H1 (cell line): Measurements from ENCODE around the gene KTN1. TPM values are rescaled to one million over a fixed set of nuclear protein-coding genes. Genes with fewer than 3 reads are reported as not detected.

Source experiments
- CTCF ChIP-seq, 3 experiments: IDR thresholded peaks; 1 replicate in 2 of 3; 2 replicates in 1 of 3; pipeline versions ENCODE4 v1.5.1 to v1.6.1; 2011; ENCODE audit warnings: low read length in 3 of 3, mild to moderate bottlenecking in 3 of 3, inconsistent platforms in 2 of 3, low read depth in 1 of 3, moderate library complexity in 1 of 3; ENCODE audit not compliant: insufficient read depth in 1 of 3; ENCODE audit errors: control extremely low read depth in 1 of 3
- polyA plus RNA-seq, 7 experiments: library from polyadenylated mRNA; depleted of rRNA in 3 of 7; stranded (reverse) in 5 of 7; unstranded in 2 of 7; fragments of >200 nt in 5 of 7; fragments of 200-250 nt in 2 of 7; gene quantifications; 1 replicate in 5 of 7; 2 replicates in 1 of 7; 4 replicates in 1 of 7; pipeline versions ENCODE4 v1.2.1 to v1.2.3, GENCODE V29; 2011 to 2013; ENCODE audit warnings: missing spikeins in 2 of 7, mixed read lengths in 2 of 7
- total RNA-seq: library from RNA; stranded (reverse); fragmentation: NEBNext Ultra II Directional; extraction: Animal tissue kit (Norgen Biotek cat#: 25700); gene quantifications from 2 replicates; pipeline ENCODE4 v1.2.1, GENCODE V29; 2021

Gene KTN1
- total and polyA plus RNA-seq, 2 of the 8 experiments (the other 6 are each of a cell fraction or from before 2014, with no cell fraction given): 15.4 to 151 TPM

GRCh38 chr14:55731311-55731872 lies 151.4 kb downstream of the KTN1 start (continued):
- no peak for TF ChIP-seq CTCF (IDR thresholded peaks at IDR 0.05; ENCODE audit: control extremely low read depth in 1 of 3, insufficient read depth in 1 of 3, low read depth in 1 of 3, low read length in 3 of 3)
